ENCODE data around the gene NPAS3. TPM values are rescaled to one million over a fixed set of nuclear protein-coding genes. Genes with fewer than 3 reads are reported as not detected.

The NPAS3 gene
- total RNA-seq, 1 donor from 2014 or later, result 5.2 TPM

GRCh38 chr14:33377596-33378390 lies 439.1 kb downstream of the NPAS3 start:
- TF ChIP-seq CTCF (IDR thresholded peaks at IDR 0.05; ENCODE audit: unreplicated experiment), result no peak
- H3K27me3 Mint-ChIP-seq (ENCODE audit: low read depth), result peaks cover 5% of the 10 kb centered on the region
- H3K9me3 Mint-ChIP-seq, result no peaks in the 10 kb centered on the region
- no peak for DNase-seq (ENCODE audit: low spot score in 2 of 2, unreplicated experiment in 2 of 2)
- H3K27ac Mint-ChIP-seq, result no peak overlapping the region
- H3K4me3 Mint-ChIP-seq, result no peak overlapping the region
- no peaks in the 10 kb centered on the region for H3K36me3 Mint-ChIP-seq
- peaks cover 13% of the 10 kb centered on the region for H3K4me1 Mint-ChIP-seq

GRCh38 chr14:33381717-33382116 lies 443.0 kb downstream of the NPAS3 start:
- Mint-ChIP-seq H3K9me3 (no peaks in the 10 kb centered on the region), H3K27me3 (ENCODE audit: low read depth) (peaks cover 12% of the 10 kb centered on the region), H3K36me3 (no peaks in the 10 kb centered on the region), H3K4me1 (peaks cover 11% of the 10 kb centered on the region), H3K4me3 (no peak overlapping the region), H3K27ac (no peak overlapping the region)
- DNase-seq (ENCODE audit: low spot score in 2 of 2, unreplicated experiment in 2 of 2), result no peak
- TF ChIP-seq CTCF (IDR thresholded peaks at IDR 0.05; ENCODE audit: unreplicated experiment), result no peak

GRCh38 chr14:33386140-33386539 lies 447.5 kb downstream of the NPAS3 start:
- H3K36me3 Mint-ChIP-seq, result no peaks in the 10 kb centered on the region
- peaks cover 15% of the 10 kb centered on the region for H3K4me1 Mint-ChIP-seq
- no peaks in the 10 kb centered on the region for H3K9me3 Mint-ChIP-seq
- H3K27me3 Mint-ChIP-seq (ENCODE audit: low read depth), result peaks cover 23% of the 10 kb centered on the region
- H3K4me3 Mint-ChIP-seq, result no peak overlapping the region
- TF ChIP-seq CTCF (IDR thresholded peaks at IDR 0.05; ENCODE audit: unreplicated experiment), result no peak
- H3K27ac Mint-ChIP-seq, result no peak overlapping the region
- DNase-seq (ENCODE audit: low spot score in 2 of 2, unreplicated experiment in 2 of 2), result no peak

GRCh38 chr14:33386781-33387180 lies 448.1 kb downstream of the NPAS3 start:
- Mint-ChIP-seq H3K36me3 (no peaks in the 10 kb centered on the region), H3K4me3 (no peak overlapping the region), H3K27ac (no peak overlapping the region), H3K9me3 (no peaks in the 10 kb centered on the region), H3K4me1 (peaks cover 15% of the 10 kb centered on the region), H3K27me3 (ENCODE audit: low read depth) (peaks cover 22% of the 10 kb centered on the region)
- no peak for TF ChIP-seq CTCF (IDR thresholded peaks at IDR 0.05; ENCODE audit: unreplicated experiment)
- DNase-seq (ENCODE audit: low spot score in 2 of 2, unreplicated experiment in 2 of 2), result no peak

GRCh38 chr14:33390335-33390734 lies 451.7 kb downstream of the NPAS3 start:
- Mint-ChIP-seq H3K36me3 (no peaks in the 10 kb centered on the region), H3K9me3 (no peaks in the 10 kb centered on the region), H3K4me1 (peaks cover 35% of the 10 kb centered on the region), H3K27ac (no peak overlapping the region), H3K4me3 (no peak overlapping the region), H3K27me3 (ENCODE audit: low read depth) (peaks cover 22% of the 10 kb centered on the region)
- no peak for DNase-seq (ENCODE audit: low spot score in 2 of 2, unreplicated experiment in 2 of 2)
- no peak for TF ChIP-seq CTCF (IDR thresholded peaks at IDR 0.05; ENCODE audit: unreplicated experiment)

Data from mesothelial cell of epicardium (in vitro differentiated cells).